ENCODE data around the gene POU2F3. TPM values are rescaled to one million over a fixed set of nuclear protein-coding genes. Genes with fewer than 3 reads are reported as not detected.
A peak's percentile ranks its signal among the peaks of the same experiment; 100 is the strongest.

POU2F3 gene
- total and polyA plus RNA-seq, 2 of the 13 experiments (the other 11 are each of a cell fraction or from before 2014, with no cell fraction given): not detected

- TF ChIP-seq HNF1A (IDR thresholded peaks at IDR 0.05; ENCODE audit: low read depth) (no peak), HNF1A (CRISPR knock-in tag; IDR thresholded peaks at IDR 0.05; ENCODE audit: borderline replicate concordance) (peak; percentile 80; the same call in 1 of the 2 replicates), EHMT2 (IDR thresholded peaks at IDR 0.05; ENCODE audit: borderline replicate concordance, low read depth, low read length) (no peak), KLF13 (CRISPR knock-in tag; IDR thresholded peaks at IDR 0.05) (no peak), ZNF30 (CRISPR knock-in tag; IDR thresholded peaks at IDR 0.05) (no peak), BATF2 (CRISPR knock-in tag; IDR thresholded peaks at IDR 0.05) (no peak; the same call in 1 of the 2 replicates), REPIN1 (CRISPR knock-in tag; IDR thresholded peaks at IDR 0.05; ENCODE audit: borderline replicate concordance, low read depth) (peak; percentile 96), GATA4 (IDR thresholded peaks at IDR 0.05; ENCODE audit: borderline replicate concordance, low read depth) (peak; percentile 32; the same call in 1 of the 2 replicates), MEIS1 (CRISPR knock-in tag; IDR thresholded peaks at IDR 0.05; ENCODE audit: borderline replicate concordance) (no peak; the same call in 1 of the 2 replicates), SOX13 (IDR thresholded peaks at IDR 0.05) (no peak), SOX13 (CRISPR knock-in tag; conservative IDR thresholded peaks at IDR 0.05 in 1 of 2, IDR thresholded peaks at IDR 0.05 in 1 of 2) (peak in 1 of 2 experiments; percentile 65; a peak in 2 of 4 replicates), NR2F6 (IDR thresholded peaks at IDR 0.05) (no peak), NR2F6 (CRISPR knock-in tag; IDR thresholded peaks at IDR 0.05) (no peak), RAD21 (CRISPR knock-in tag; IDR thresholded peaks at IDR 0.05) (peak; percentile 59), CTCF (CRISPR knock-in tag; IDR thresholded peaks at IDR 0.05) (peak; percentile 75), ZNF101 (CRISPR knock-in tag; IDR thresholded peaks at IDR 0.05; ENCODE audit: borderline replicate concordance, low read depth) (no peak), KLF6 (CRISPR knock-in tag; IDR thresholded peaks at IDR 0.05) (0 out of 2 replicates have a peak, but pooled peaks have one; percentile 51), MIXL1 (CRISPR knock-in tag; IDR thresholded peaks at IDR 0.05) (peak; percentile 42; the same call in 1 of the 2 replicates), BCL6 (CRISPR knock-in tag; IDR thresholded peaks at IDR 0.05) (peak; percentile 68), IKZF5 (CRISPR knock-in tag; IDR thresholded peaks at IDR 0.05) (peak; percentile 96), ZNF598 (CRISPR knock-in tag; IDR thresholded peaks at IDR 0.05; ENCODE audit: borderline replicate concordance) (0 out of 2 replicates have a peak, but pooled peaks have one; percentile 27)
Measured at GRCh38 chr11:120335908-120336640, 96.1 kb downstream of the POU2F3 start, which contains the start of gene ARHGEF12 (continued).
